DOHH2 (cell line): Measurements from ENCODE around the gene AP3D1.

Experiments used
- EZH2phosphoT487 ChIP-seq: fragments of 200-600 bp; sonication (generic); IDR thresholded peaks from 2 replicates; pipeline ENCODE4 v1.6.1; 2017; ENCODE audit warnings: borderline replicate concordance, mild to moderate bottlenecking, antibody characterized with exemption, low read length, moderate library complexity, mixed read lengths
- TF ChIP-seq, protein P1 (sequence below): fragments of 200-600 bp; sonication (generic); IDR thresholded peaks from one replicate; pipeline ENCODE4 v1.5.1; 2014; ENCODE audit warnings: antibody characterized with exemption, mild to moderate bottlenecking, low read depth, low read length; ENCODE audit not compliant: poor library complexity, severe bottlenecking

- TF ChIP-seq EZH2phosphoT487: no peak
- TF ChIP-seq, protein P1, sequence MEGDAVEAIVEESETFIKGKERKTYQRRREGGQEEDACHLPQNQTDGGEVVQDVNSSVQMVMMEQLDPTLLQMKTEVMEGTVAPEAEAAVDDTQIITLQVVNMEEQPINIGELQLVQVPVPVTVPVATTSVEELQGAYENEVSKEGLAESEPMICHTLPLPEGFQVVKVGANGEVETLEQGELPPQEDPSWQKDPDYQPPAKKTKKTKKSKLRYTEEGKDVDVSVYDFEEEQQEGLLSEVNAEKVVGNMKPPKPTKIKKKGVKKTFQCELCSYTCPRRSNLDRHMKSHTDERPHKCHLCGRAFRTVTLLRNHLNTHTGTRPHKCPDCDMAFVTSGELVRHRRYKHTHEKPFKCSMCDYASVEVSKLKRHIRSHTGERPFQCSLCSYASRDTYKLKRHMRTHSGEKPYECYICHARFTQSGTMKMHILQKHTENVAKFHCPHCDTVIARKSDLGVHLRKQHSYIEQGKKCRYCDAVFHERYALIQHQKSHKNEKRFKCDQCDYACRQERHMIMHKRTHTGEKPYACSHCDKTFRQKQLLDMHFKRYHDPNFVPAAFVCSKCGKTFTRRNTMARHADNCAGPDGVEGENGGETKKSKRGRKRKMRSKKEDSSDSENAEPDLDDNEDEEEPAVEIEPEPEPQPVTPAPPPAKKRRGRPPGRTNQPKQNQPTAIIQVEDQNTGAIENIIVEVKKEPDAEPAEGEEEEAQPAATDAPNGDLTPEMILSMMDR: no peak
Observed at GRCh38 chr19:2150794-2151338, 500 bp downstream of the AP3D1 start.
